Colonic mucosa (tissue), 4 donors: Measurements from ENCODE around the gene FAM234B. TPM values are rescaled to one million over a fixed set of nuclear protein-coding genes. Genes with fewer than 3 reads are reported as not detected.
"Not testable (repeated sequence)": the region's sequence is repeated elsewhere in the genome, so short reads cannot be mapped to it uniquely, and the experiment has no call there.

Experiments
- DNase-seq: peaks from one replicate; pipeline ENCODE4 v3.0.0-alpha.2; 2020
- H3K27ac ChIP-seq: fragments of 200-600 bp; one replicate; pipeline ENCODE4 v1.8.0; 2021
- H3K27me3 ChIP-seq: fragments of 200-600 bp; one replicate; pipeline ENCODE4 v1.8.0; 2021
- H3K36me3 ChIP-seq: fragments of 200-600 bp; one replicate; pipeline ENCODE4 v1.8.0; 2021
- H3K4me1 ChIP-seq: fragments of 200-600 bp; one replicate; pipeline ENCODE4 v1.8.0; 2021; ENCODE audit warnings: mild to moderate bottlenecking
- H3K4me3 ChIP-seq: fragments of 200-600 bp; one replicate; pipeline ENCODE4 v1.8.0; 2021
- H3K9ac ChIP-seq, 2 donors: one replicate each; pipeline ENCODE4 v1.7.0; 2013; ENCODE audit warnings: control low read depth in 2 of 2, low read depth in 2 of 2, low read length in 2 of 2
- H3K9me3 ChIP-seq: fragments of 200-600 bp; one replicate; pipeline ENCODE4 v1.8.0; 2021
- intact Hi-C: fragments of 100-400 bp; cut with DNase I; formaldehyde crosslinking; loops from one replicate; pipeline ENCODE4 v1.14.1; 2022
- total RNA-seq, 2 donors: library from RNA; stranded (reverse); fragmentation: NEBNext Ultra II Directional in 1 of 2; extraction: Animal tissue kit (Norgen Biotek cat#: 25700) in 1 of 2; gene quantifications; one replicate each; pipeline ENCODE4 v1.2.1, GENCODE V29; 2021
- TF ChIP-seq, protein P1 (sequence below): fragments of 200-600 bp; IDR thresholded peaks from one replicate; pipeline ENCODE4 v1.8.0; 2022; ENCODE audit warnings: antibody characterized with exemption, mild to moderate bottlenecking
- donor health status: healthy.
- donor health status: DM: no; HTN: no; CAD: no.
- donor health status: DM: no; HTN: no; CAD: no.

The FAM234B gene
- total RNA-seq, 2 donors from 2014 or later, result 1.5 to 2.0 TPM

- Histone ChIP-seq H3K27ac (no peak overlapping the region), H3K36me3 (no peaks in the 10 kb centered on the region), H3K9me3 (no peaks in the 10 kb centered on the region), H3K4me3 (no peak overlapping the region), H3K4me1 (no peaks in the 10 kb centered on the region), H3K27me3 (peaks cover 41% of the 10 kb centered on the region), H3K9ac (no peak overlapping the region)
- DNase-seq, result no peak
- TF ChIP-seq, protein P1, sequence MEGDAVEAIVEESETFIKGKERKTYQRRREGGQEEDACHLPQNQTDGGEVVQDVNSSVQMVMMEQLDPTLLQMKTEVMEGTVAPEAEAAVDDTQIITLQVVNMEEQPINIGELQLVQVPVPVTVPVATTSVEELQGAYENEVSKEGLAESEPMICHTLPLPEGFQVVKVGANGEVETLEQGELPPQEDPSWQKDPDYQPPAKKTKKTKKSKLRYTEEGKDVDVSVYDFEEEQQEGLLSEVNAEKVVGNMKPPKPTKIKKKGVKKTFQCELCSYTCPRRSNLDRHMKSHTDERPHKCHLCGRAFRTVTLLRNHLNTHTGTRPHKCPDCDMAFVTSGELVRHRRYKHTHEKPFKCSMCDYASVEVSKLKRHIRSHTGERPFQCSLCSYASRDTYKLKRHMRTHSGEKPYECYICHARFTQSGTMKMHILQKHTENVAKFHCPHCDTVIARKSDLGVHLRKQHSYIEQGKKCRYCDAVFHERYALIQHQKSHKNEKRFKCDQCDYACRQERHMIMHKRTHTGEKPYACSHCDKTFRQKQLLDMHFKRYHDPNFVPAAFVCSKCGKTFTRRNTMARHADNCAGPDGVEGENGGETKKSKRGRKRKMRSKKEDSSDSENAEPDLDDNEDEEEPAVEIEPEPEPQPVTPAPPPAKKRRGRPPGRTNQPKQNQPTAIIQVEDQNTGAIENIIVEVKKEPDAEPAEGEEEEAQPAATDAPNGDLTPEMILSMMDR, result no peak
- intact Hi-C loops, result no loop called here
Measured at GRCh38 chr12:13046964-13047363, 2.8 kb downstream of the FAM234B start.

- TF ChIP-seq, protein P1, result no peak
- intact Hi-C loops, result no loop called here
- Histone ChIP-seq H3K27ac (no peak overlapping the region), H3K9me3 (no peaks in the 10 kb centered on the region), H3K27me3 (peaks cover 34% of the 10 kb centered on the region), H3K4me1 (no peaks in the 10 kb centered on the region), H3K9ac (no peak overlapping the region), H3K4me3 (no peak overlapping the region), H3K36me3 (no peaks in the 10 kb centered on the region)
- no peak for DNase-seq
Measured at GRCh38 chr12:13049816-13050215, 5.6 kb downstream of the FAM234B start.

DNA sequence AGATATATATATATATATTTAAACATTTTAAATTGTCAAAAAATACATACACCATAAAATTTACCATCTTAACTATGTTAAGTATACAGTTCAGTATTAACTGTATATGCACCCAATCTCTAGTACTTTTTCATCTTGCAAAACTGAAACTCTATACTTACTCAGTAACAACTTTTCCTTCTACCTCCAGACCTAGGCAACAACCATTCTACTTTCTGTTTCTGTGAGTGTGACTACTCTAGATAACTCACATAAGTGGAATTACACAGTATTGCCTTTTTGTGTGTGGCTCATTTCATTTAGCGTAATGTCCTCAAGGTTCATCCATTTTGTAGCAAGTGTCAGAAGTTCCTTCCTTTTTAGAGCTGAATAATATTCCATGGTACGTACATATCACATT is 8.2 kb downstream of the FAM234B start:
- DNase-seq, result no peak
- Histone ChIP-seq H3K4me1 (no peaks in the 10 kb centered on the region), H3K9me3 (no peaks in the 10 kb centered on the region), H3K36me3 (no peaks in the 10 kb centered on the region), H3K27me3 (peaks cover 19% of the 10 kb centered on the region), H3K9ac (no peak overlapping the region), H3K27ac (no peak overlapping the region), H3K4me3 (no peak overlapping the region)
- TF ChIP-seq, protein P1, result no peak
- intact Hi-C loops, result no loop called here

- H3K27ac ChIP-seq, H3K4me3 ChIP-seq, H3K36me3 ChIP-seq, H3K9ac ChIP-seq, H3K9me3 ChIP-seq, intact Hi-C loops, H3K4me1 ChIP-seq, DNase-seq: not testable (repeated sequence)
- H3K27me3 ChIP-seq, result peaks cover 19% of the 10 kb centered on the region
Measured at GRCh38 chr12:13053617-13054016, 9.4 kb downstream of the FAM234B start.

- no peak for DNase-seq
- intact Hi-C loops, result no loop called here
- TF ChIP-seq, protein P1, result no peak
- Histone ChIP-seq H3K36me3 (no peaks in the 10 kb centered on the region), H3K9me3 (no peaks in the 10 kb centered on the region), H3K27me3 (no peaks in the 10 kb centered on the region), H3K4me1 (no peaks in the 10 kb centered on the region), H3K27ac (no peak overlapping the region), H3K4me3 (no peak overlapping the region), H3K9ac (no peak overlapping the region)
Measured at GRCh38 chr12:13060581-13060980, 16.4 kb downstream of the FAM234B start.

DNA sequence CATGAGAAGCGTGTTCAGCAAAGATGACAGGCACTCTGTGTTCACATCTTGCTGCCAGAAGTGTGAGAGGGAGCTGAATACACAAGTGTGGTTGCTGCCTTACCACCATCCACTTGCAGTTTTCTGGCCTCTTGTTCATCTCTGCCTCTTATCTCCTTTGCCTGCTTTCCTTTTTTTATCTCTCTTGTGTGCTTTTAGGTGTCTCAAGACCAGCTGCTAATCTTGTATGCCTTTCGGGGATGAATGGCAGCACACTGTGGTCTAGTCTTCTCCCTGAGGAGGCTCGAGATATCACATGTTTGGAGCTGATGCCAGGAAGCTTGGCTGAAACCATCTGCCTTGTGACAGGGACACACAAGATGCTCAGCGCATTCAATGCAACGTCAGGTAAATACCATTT is 17.2 kb downstream of the FAM234B start:
- DNase-seq, result no peak
- intact Hi-C loops, result no loop called here
- TF ChIP-seq, protein P1, result no peak
- no peaks in the 10 kb centered on the region for H3K9me3 ChIP-seq
- H3K4me1 ChIP-seq, result no peaks in the 10 kb centered on the region
- no peak overlapping the region for H3K9ac ChIP-seq
- H3K27ac ChIP-seq, result no peak overlapping the region
- H3K36me3 ChIP-seq, result no peaks in the 10 kb centered on the region
- H3K4me3 ChIP-seq, result no peak overlapping the region
- H3K27me3 ChIP-seq, result no peaks in the 10 kb centered on the region
